Measurements from ENCODE around the gene KCNC4.

KCNC4 gene

DNA sequence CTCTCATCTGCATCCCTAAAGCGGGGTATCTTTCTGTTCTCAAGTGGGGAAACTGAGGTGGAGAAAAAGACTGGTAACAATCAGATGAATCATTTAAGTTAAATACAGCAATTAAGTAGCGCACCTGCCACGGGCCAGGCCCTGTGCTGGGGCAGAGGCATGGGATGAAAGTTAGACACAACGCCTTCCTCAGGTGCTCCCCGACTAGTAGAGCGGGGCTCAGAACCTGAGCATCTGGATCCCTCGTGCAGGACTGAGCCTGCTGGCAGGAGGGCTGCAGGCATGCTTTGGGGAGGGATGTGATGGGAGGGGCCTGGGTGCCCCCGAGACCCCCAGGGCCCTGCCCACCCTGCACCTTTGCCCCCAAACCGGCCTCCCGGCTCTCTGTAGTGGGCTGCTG, 14.9 kb upstream of the KCNC4 start:
- Mint-ChIP-seq H3K9me3 (no peaks in the 10 kb centered on the region), H3K4me3 (no peak overlapping the region), H3K4me1 (peaks cover 6% of the 10 kb centered on the region), H3K27ac (ENCODE audit: low read depth) (no peak overlapping the region), H3K27me3 (peaks cover 13% of the 10 kb centered on the region), H3K36me3 (ENCODE audit: insufficient read depth) (no peaks in the 10 kb centered on the region)
- no peak for DNase-seq (ENCODE audit: low spot score in 2 of 2)
- no peak for ATAC-seq (replicated peaks; ENCODE audit: extremely low read depth, poor library complexity, severe bottlenecking)

DNA sequence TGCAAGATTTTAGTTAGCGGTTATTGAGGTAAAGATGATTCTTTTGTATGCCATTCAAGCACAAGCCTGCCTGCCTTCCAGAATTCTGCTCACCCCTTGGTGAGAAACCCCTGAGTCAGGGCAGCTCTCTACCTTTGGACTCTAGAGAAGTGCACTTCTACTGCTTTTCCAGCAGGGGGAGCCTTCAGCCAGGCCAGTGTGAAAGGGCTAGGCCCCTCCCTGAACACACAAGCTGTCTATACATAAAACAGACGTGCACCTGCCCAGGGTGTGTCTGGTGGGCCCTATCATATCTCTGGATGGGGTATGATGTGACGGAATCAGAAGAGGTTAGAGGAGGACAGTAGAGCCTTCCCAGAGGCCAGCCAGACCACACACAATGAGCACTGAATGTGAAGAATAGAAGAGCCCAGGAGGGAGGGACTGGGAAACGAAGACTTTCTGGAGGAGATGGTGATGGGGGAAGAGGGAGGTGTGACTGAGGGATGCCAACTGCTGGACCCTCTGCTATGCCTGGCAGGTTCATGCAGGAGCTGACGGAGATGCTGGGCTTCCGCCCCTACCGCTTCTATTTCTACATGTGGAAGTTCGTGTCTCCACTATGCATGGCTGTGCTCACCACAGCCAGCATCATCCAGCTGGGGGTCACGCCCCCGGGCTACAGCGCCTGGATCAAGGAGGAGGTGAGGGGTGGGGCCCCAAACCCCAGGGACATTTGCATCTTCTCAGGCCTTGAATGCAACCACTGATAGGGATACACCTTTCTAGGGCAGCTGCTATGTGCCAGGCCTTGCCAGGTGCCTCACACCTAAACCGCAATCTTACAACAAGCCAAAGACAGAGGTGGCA, 13.0 kb upstream of the KCNC4 start:
- Mint-ChIP-seq H3K27me3 (no peaks in the 10 kb centered on the region), H3K4me1 (peaks cover 6% of the 10 kb centered on the region), H3K36me3 (ENCODE audit: insufficient read depth) (no peaks in the 10 kb centered on the region), H3K9me3 (no peaks in the 10 kb centered on the region), H3K4me3 (no peak overlapping the region), H3K27ac (ENCODE audit: low read depth) (peak overlapping the region; percentile 39)
- peak in 1 of 2 donors; percentile 33 for DNase-seq (ENCODE audit: low spot score in 2 of 2)
- ATAC-seq (replicated peaks; ENCODE audit: extremely low read depth, poor library complexity, severe bottlenecking): peak; percentile 79

DNA sequence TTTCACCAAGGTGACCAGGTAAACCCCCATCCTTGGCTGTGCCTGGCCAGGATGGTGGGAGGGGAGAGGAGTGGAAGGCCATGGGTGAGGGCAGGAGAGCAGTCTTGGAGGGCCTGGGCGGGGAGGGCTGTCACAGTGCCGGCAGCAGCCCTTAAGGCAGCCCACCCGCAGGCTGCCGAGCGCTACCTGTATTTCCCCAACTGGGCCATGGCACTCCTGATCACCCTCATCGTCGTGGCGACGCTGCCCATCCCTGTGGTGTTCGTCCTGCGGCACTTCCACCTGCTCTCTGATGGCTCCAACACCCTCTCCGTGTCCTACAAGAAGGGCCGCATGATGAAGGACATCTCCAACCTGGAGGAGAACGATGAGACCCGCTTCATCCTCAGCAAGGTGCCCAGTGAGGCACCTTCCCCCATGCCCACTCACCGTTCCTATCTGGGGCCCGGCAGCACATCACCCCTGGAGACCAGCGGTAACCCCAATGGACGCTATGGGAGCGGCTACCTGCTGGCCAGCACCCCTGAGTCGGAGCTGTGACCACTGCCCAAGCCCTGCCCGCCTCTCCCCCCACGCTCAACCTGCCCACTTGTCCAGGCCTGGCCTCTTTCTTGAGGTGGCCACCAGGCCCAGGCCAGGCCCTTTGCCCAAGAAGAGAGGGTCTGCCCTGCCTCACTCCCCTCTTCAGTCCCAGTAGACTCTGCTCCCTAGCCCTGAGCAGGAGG, 12.0 kb upstream of the KCNC4 start:
- no peak for DNase-seq (ENCODE audit: low spot score in 2 of 2)
- Mint-ChIP-seq H3K27me3 (no peaks in the 10 kb centered on the region), H3K9me3 (no peaks in the 10 kb centered on the region), H3K27ac (ENCODE audit: low read depth) (no peak overlapping the region), H3K4me3 (no peak overlapping the region), H3K4me1 (peaks cover 10% of the 10 kb centered on the region), H3K36me3 (ENCODE audit: insufficient read depth) (no peaks in the 10 kb centered on the region)
- no peak for ATAC-seq (replicated peaks; ENCODE audit: extremely low read depth, poor library complexity, severe bottlenecking)

DNA sequence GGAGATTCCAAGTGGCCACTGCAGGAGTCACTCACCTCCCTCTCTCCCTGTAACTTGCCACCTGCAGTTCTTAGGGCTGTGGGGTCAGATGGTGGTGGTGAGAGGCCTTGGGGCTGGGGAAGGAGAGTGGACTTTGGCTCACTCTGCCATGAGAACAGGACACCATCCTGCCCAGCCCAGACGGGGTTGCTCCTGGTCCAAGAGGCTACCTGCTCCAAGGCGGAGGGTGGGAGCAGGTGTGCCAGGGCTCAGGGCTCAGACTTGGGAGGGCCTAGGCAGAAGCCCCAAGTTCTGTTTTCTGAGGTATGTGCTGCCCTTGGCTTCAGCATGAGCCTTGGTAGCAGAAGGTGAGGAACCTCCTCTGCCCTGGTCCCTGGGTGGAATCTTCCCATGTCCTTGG, 11.4 kb upstream of the KCNC4 start:
- H3K27ac Mint-ChIP-seq (ENCODE audit: low read depth): no peak overlapping the region
- ATAC-seq (replicated peaks; ENCODE audit: extremely low read depth, poor library complexity, severe bottlenecking) (no peak), DNase-seq (ENCODE audit: low spot score in 2 of 2) (no peak)
- no peak overlapping the region for H3K4me3 Mint-ChIP-seq
- H3K27me3 Mint-ChIP-seq: no peaks in the 10 kb centered on the region
- H3K4me1 Mint-ChIP-seq: peaks cover 14% of the 10 kb centered on the region
- no peaks in the 10 kb centered on the region for H3K9me3 Mint-ChIP-seq
- H3K36me3 Mint-ChIP-seq (ENCODE audit: insufficient read depth): no peaks in the 10 kb centered on the region

DNA sequence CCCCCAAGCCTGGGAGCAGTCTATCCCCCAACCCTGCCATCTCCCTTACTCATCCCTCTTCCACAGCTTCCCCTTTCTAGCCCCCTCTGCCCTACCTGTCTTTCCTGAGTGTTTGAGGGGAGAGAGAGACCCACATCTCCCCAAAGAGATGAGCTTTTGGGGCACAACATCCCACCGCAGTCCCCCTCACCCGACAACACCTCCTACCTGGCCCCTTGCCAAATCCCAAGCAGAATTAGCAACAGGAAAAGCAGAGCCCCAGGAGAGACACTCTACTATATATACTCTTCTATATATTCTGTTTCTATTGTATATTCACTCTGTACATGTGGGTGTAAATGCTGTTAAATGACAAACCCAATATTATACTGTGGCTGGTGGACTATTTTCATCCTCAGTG, 9.9 kb upstream of the KCNC4 start:
- no peak for ATAC-seq (replicated peaks; ENCODE audit: extremely low read depth, poor library complexity, severe bottlenecking)
- H3K27me3 Mint-ChIP-seq: no peaks in the 10 kb centered on the region
- H3K27ac Mint-ChIP-seq (ENCODE audit: low read depth): no peak overlapping the region
- DNase-seq (ENCODE audit: low spot score in 2 of 2): no peak
- no peak overlapping the region for H3K4me3 Mint-ChIP-seq
- no peaks in the 10 kb centered on the region for H3K9me3 Mint-ChIP-seq
- peaks cover 14% of the 10 kb centered on the region for H3K4me1 Mint-ChIP-seq
- H3K36me3 Mint-ChIP-seq (ENCODE audit: insufficient read depth): no peaks in the 10 kb centered on the region

DNA sequence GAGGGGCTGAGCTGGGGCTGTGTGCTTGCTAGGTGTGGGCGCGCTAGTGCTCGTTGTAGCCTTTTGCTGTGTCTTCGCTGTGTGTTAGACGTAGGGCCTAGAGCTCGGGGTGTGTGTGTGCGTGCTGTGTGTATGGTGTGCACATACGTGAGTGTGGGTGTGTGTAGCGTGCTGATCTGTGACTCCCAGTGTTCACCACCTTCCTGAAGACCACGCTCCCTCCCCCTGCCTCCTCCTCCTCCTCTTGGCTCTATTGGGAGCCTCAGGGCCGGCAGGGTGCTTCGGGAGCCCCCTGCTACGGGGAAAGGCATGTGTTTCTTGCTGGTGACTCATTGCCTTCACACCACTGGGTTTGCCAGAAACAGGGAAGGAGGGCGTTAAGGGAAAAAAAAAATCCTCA, 9.4 kb upstream of the KCNC4 start:
- H3K27ac Mint-ChIP-seq (ENCODE audit: low read depth): no peak overlapping the region

DNA sequence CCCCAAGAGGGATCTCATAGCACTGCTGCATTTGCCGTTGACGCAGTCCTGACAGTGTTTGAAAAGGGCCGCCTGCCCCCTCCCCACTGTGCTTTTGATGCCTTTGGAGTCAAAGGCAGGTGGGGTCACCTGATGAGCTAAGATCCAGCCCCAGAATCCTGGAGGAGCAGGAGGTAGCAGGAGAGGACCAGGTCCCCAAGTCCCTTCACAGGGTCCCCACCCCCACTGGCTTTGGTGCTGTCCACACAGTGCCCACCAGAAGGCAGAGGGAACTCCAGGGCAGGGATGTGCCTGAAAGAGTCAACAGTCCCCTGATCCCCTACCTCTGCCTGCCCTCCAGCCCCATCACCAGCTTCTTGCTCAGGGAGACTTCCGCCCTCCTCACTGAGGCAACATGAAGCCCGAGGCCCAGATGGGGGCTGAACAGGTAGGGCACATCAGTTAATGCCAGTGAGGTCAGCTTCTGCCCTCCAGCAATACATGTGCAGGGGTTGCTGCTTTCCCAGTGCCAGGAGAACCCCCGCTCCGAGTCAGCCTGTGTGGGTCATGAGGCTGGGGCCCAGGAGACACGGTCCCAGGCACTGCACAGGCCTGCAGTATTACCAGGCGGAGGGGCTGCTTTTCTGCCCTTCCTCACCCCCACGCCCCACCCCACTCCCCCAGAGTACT, 8.8 kb upstream of the KCNC4 start:
- no peaks in the 10 kb centered on the region for H3K9me3 Mint-ChIP-seq
- H3K36me3 Mint-ChIP-seq (ENCODE audit: insufficient read depth): no peaks in the 10 kb centered on the region
- ATAC-seq (replicated peaks; ENCODE audit: extremely low read depth, poor library complexity, severe bottlenecking) (no peak), DNase-seq (ENCODE audit: low spot score in 2 of 2) (no peak)
- H3K4me3 Mint-ChIP-seq: no peak overlapping the region
- no peak overlapping the region for H3K27ac Mint-ChIP-seq (ENCODE audit: low read depth)
- no peaks in the 10 kb centered on the region for H3K27me3 Mint-ChIP-seq
- peaks cover 14% of the 10 kb centered on the region for H3K4me1 Mint-ChIP-seq

More for the DNA sequence above, 9.4 kb upstream of the KCNC4 start:
- no peaks in the 10 kb centered on the region for H3K36me3 Mint-ChIP-seq (ENCODE audit: insufficient read depth)
- no peak overlapping the region for H3K4me3 Mint-ChIP-seq
- H3K27me3 Mint-ChIP-seq: no peaks in the 10 kb centered on the region
- H3K9me3 Mint-ChIP-seq: no peaks in the 10 kb centered on the region
- DNase-seq (ENCODE audit: low spot score in 2 of 2) (no peak), ATAC-seq (replicated peaks; ENCODE audit: extremely low read depth, poor library complexity, severe bottlenecking) (no peak)
- peaks cover 14% of the 10 kb centered on the region for H3K4me1 Mint-ChIP-seq

DNA sequence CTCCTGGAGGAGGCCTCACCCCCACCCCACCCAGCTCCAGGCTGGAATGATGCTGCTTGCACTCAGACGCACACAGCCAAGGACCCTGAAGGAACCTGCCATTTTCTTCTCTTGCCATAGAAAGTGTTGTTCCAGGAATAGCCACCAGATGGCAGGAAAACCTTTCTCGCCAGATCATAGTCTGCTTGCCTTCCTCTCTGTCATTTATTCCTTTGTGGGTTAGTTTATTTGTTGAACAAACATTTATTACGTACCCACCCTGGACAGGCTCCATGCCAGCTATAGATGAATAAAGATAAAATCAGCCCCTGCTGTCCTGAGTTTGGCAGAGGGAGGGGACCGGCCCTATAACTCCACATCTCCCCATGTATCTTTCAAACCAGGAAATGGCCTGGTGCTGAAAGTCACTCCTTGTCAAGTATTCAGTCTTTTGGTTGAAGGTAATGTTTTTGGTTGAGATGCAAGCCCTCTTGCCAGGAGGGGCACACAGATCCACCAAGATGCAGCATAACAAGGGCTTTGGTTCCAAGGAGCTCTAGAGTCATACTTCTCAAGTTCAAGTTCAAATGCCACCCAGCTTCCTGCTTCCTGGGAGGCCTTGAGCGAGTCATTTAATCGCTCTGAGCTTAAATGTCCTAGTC, 7.0 kb upstream of the KCNC4 start:
- DNase-seq (ENCODE audit: low spot score in 2 of 2) (peak; percentile 52 to 70), ATAC-seq (replicated peaks; ENCODE audit: extremely low read depth, poor library complexity, severe bottlenecking) (peak; percentile 67)
- H3K27ac Mint-ChIP-seq (ENCODE audit: low read depth): no peak overlapping the region
- no peaks in the 10 kb centered on the region for H3K9me3 Mint-ChIP-seq
- no peak overlapping the region for H3K4me3 Mint-ChIP-seq
- peaks cover under 1% of the 10 kb centered on the region for H3K36me3 Mint-ChIP-seq (ENCODE audit: insufficient read depth)
- no peaks in the 10 kb centered on the region for H3K27me3 Mint-ChIP-seq
- peaks cover 17% of the 10 kb centered on the region for H3K4me1 Mint-ChIP-seq

DNA sequence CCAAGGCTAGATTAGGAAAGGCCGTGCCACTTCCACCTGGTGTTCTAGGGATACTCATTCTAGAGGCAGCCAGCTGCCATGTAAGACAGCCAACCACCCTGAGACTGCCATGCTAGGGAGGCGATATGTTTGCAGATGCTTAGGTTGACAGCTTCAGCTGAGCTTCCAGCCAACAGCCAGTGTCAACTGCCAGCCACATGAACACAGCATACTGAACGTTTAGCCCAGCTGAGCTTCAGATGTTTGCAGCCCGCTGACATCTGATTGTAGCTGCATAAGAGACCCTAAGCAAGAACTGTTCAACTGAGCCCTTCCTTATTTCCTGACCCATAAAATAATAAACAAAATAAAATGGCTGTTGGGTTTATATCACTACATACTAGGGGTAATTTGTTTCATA, 5.0 kb upstream of the KCNC4 start:
- Mint-ChIP-seq H3K27ac (ENCODE audit: low read depth) (no peak overlapping the region), H3K4me1 (peaks cover 28% of the 10 kb centered on the region), H3K9me3 (no peaks in the 10 kb centered on the region), H3K4me3 (no peak overlapping the region), H3K27me3 (no peaks in the 10 kb centered on the region), H3K36me3 (ENCODE audit: insufficient read depth) (peaks cover 6% of the 10 kb centered on the region)
- no peak for DNase-seq (ENCODE audit: low spot score in 2 of 2)
- ATAC-seq (replicated peaks; ENCODE audit: extremely low read depth, poor library complexity, severe bottlenecking): no peak

DNA sequence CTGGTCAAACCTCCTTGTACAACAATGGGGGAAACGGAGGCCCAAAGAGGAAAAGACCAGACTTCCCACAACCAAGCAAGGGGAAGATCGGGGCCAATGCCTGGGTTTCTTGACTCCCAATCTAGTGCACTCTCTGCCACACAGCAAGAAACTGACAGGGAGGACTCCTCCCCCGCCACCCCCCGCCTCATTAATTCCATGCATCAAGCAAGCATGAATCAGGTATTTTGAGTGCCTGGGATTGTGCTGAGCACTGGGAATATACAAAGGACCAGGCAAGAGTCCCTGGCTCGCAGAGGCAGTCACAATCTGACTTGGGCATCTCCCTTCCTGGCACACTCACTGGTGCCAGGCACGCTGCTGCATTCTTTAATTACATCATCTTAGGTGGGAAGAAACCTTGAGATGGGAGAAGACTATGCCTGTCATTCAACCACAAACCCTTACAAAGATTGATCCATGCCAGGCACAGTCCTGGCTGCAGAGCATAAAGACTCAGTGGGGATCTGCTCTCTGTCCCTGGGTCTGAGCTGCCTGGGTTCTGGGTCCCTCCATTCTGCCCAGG, 4.4 kb upstream of the KCNC4 start:
- H3K36me3 Mint-ChIP-seq (ENCODE audit: insufficient read depth): peaks cover 6% of the 10 kb centered on the region
- DNase-seq (ENCODE audit: low spot score in 2 of 2) (no peak), ATAC-seq (replicated peaks; ENCODE audit: extremely low read depth, poor library complexity, severe bottlenecking) (no peak)
- H3K4me3 Mint-ChIP-seq: no peak overlapping the region
- peaks cover 28% of the 10 kb centered on the region for H3K4me1 Mint-ChIP-seq
- no peaks in the 10 kb centered on the region for H3K27me3 Mint-ChIP-seq
- no peak overlapping the region for H3K27ac Mint-ChIP-seq (ENCODE audit: low read depth)
- no peaks in the 10 kb centered on the region for H3K9me3 Mint-ChIP-seq

DNA sequence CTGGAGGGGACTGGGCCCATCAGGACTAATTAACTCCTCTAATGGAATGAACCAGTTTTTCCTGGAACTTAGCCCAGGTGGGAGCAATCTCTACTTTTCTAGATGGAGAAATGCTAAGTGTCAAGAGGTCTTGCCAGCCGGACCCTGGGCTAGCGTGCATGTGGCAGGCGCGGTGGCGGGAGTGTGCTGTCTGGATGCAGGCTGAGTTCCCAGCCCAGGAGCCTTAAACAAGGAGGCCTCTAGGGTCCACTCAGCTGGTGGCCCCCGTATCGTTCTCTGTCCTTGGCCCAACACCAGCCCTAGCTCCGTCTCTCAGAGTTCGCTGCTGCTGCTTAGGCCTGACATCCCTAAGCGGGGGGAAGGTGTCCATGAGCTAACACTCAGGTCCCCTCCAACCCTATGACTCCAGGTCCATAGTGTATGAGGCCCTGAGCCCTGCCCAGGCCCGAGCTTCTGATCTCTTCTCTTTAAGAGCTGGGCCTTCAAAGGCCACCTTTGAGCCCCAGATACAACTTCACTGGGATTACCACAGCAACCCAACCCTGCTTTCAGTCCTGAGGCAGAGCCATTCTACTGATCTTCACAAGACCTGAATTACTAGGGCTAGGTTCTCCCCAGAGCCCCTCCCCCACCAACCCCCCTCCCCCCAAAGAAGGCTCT, 3.7 kb upstream of the KCNC4 start:
- Mint-ChIP-seq H3K9me3 (no peaks in the 10 kb centered on the region), H3K36me3 (ENCODE audit: insufficient read depth) (peaks cover 8% of the 10 kb centered on the region), H3K27me3 (no peaks in the 10 kb centered on the region), H3K4me1 (peaks cover 33% of the 10 kb centered on the region), H3K27ac (ENCODE audit: low read depth) (no peak overlapping the region), H3K4me3 (no peak overlapping the region)
- no peak for DNase-seq (ENCODE audit: low spot score in 2 of 2)
- no peak for ATAC-seq (replicated peaks; ENCODE audit: extremely low read depth, poor library complexity, severe bottlenecking)

DNA sequence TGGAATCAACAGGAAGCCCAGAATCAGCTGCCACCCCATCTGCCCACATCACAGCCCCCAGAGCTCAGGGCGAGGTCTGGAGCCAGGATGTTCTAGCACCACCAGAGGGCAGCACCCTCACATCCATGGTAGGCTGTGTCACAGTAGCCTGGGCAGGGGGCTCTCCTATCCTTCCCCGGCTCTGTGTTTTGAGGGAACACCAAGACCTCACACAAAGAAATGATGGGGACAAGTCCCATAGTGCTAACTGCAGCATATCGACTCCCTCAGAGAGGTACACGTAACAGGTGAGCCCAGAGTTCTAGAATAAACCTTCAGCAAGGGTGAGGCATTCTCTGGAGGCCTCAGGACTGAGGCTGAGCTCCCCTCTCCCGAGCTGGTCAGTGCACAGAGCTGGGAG, 2.3 kb upstream of the KCNC4 start:
- no peaks in the 10 kb centered on the region for H3K27me3 Mint-ChIP-seq
- H3K27ac Mint-ChIP-seq (ENCODE audit: low read depth): no peak overlapping the region
- peaks cover 40% of the 10 kb centered on the region for H3K4me1 Mint-ChIP-seq
- H3K36me3 Mint-ChIP-seq (ENCODE audit: insufficient read depth): peaks cover 9% of the 10 kb centered on the region
- H3K4me3 Mint-ChIP-seq: no peak overlapping the region
- ATAC-seq (replicated peaks; ENCODE audit: extremely low read depth, poor library complexity, severe bottlenecking) (no peak), DNase-seq (ENCODE audit: low spot score in 2 of 2) (peak; percentile 56 to 64)
- no peaks in the 10 kb centered on the region for H3K9me3 Mint-ChIP-seq

All from central memory CD8-positive, alpha-beta T cell (primary cell).